Neural cell (in vitro differentiated cells): ENCODE results near the gene RPS19BP1. TPM values are rescaled to one million over a fixed set of nuclear protein-coding genes. Genes with fewer than 3 reads are reported as not detected.

Source experiments
- H2AFZ ChIP-seq: fragments of 200-600, 300-800 bp; sonication (generic), shearing (Covaris generic); 2 replicates; pipeline ENCODE4 v1.6.0; 2014; ENCODE audit warnings: low read depth, mild to moderate bottlenecking, antibody characterized with exemption, low read length, moderate library complexity
- H3F3A ChIP-seq: fragments of 200-600 bp; shearing (Covaris generic); 2 replicates; pipeline ENCODE4 v1.6.1; 2016; ENCODE audit warnings: mild to moderate bottlenecking, moderate library complexity, mixed read lengths, antibody characterized with exemption, low read length; ENCODE audit not compliant: insufficient read depth, poor library complexity, severe bottlenecking
- H3K27ac ChIP-seq: fragments of 200-600, 300-800 bp; sonication (generic), shearing (Covaris generic); 2 replicates; pipeline ENCODE4 v1.5.1; 2014; ENCODE audit warnings: mild to moderate bottlenecking, low read length, moderate library complexity
- H3K27me3 ChIP-seq: fragments of 300-800, 200-600 bp; sonication (generic), shearing (Covaris generic); 2 replicates; pipeline ENCODE4 v1.6.0; 2014; ENCODE audit warnings: mild to moderate bottlenecking, low read depth, low read length, moderate library complexity; ENCODE audit not compliant: insufficient read depth
- H3K36me3 ChIP-seq: fragments of 300-800, 200-600 bp; sonication (generic), shearing (Covaris generic); 2 replicates; pipeline ENCODE4 v1.5.1; 2014; ENCODE audit warnings: mild to moderate bottlenecking, antibody characterized with exemption, low read length, moderate library complexity; ENCODE audit not compliant: insufficient read depth
- H3K4me2 ChIP-seq: fragments of 300-800, 200-600 bp; sonication (generic), shearing (Covaris generic); 2 replicates; pipeline ENCODE4 v1.6.0; 2014; ENCODE audit warnings: mild to moderate bottlenecking, low read length
- H3K4me3 ChIP-seq: fragments of 300-800, 200-600 bp; sonication (generic), shearing (Covaris generic); 2 replicates; pipeline ENCODE4 v1.5.1; 2014; ENCODE audit warnings: mild to moderate bottlenecking, low read length, moderate library complexity
- H3K79me2 ChIP-seq: fragments of 200-600 bp; shearing (Covaris generic); replicated peaks from 2 replicates; pipeline ENCODE4 v1.6.0; 2014; ENCODE audit warnings: mild to moderate bottlenecking, low read length, moderate library complexity; ENCODE audit not compliant: insufficient read depth
- H3K9ac ChIP-seq: fragments of 300-800, 200-600 bp; sonication (generic), shearing (Covaris generic); 2 replicates; pipeline ENCODE4 v1.6.1; 2016; ENCODE audit warnings: mild to moderate bottlenecking, low read length, mixed read lengths
- H3K9me2 ChIP-seq: fragments of 200-600 bp; shearing (Covaris generic); 2 replicates; pipeline ENCODE4 v1.6.1; 2016; ENCODE audit warnings: mild to moderate bottlenecking, low read length, mixed read lengths; ENCODE audit not compliant: insufficient read depth
- H3K9me3 ChIP-seq: fragments of 200-600, 300-800 bp; sonication (generic), shearing (Covaris generic); 2 replicates; pipeline ENCODE4 v1.6.1; 2016; ENCODE audit warnings: mild to moderate bottlenecking, mixed run types, low read length, moderate library complexity, mixed read lengths
- H4K20me1 ChIP-seq: fragments of 200-600 bp; shearing (Covaris generic); 2 replicates; pipeline ENCODE4 v1.6.1; 2016; ENCODE audit warnings: mild to moderate bottlenecking, mixed run types; ENCODE audit not compliant: insufficient read depth
- CTCF ChIP-seq: fragments of 450-650 bp; IDR thresholded peaks from 2 replicates; pipeline ENCODE4 v1.5.1; 2014; ENCODE audit warnings: antibody characterized with exemption, mild to moderate bottlenecking, moderate library complexity; ENCODE audit not compliant: poor library complexity, severe bottlenecking
- EP300 ChIP-seq: fragments of 450-650 bp; conservative IDR thresholded peaks from 2 replicates; pipeline ENCODE4 v1.6.1; 2014; ENCODE audit warnings: antibody characterized with exemption, mild to moderate bottlenecking, moderate library complexity; ENCODE audit not compliant: poor library complexity, severe bottlenecking
- EZH2 ChIP-seq: fragments of 200-600, 300-800 bp; shearing (Covaris generic), sonication (generic); IDR thresholded peaks from 2 replicates; pipeline ENCODE4 v1.6.1; 2014; ENCODE audit warnings: antibody characterized with exemption, low read length, borderline replicate concordance, mild to moderate bottlenecking; ENCODE audit not compliant: insufficient read depth, poor library complexity, severe bottlenecking
- MXI1 ChIP-seq: fragments of 450-650 bp; conservative IDR thresholded peaks from 2 replicates; pipeline ENCODE4 v1.6.1; 2014; ENCODE audit warnings: antibody characterized with exemption, mild to moderate bottlenecking; ENCODE audit not compliant: poor library complexity, severe bottlenecking
- POLR2AphosphoS5 ChIP-seq: IDR thresholded peaks from 2 replicates; pipeline ENCODE4 v1.6.1; 2012
- RAD21 ChIP-seq: fragments of 450-650 bp; conservative IDR thresholded peaks from 2 replicates; pipeline ENCODE4 v1.6.1; 2014; ENCODE audit warnings: antibody characterized with exemption, mild to moderate bottlenecking, moderate library complexity
- REST ChIP-seq: IDR thresholded peaks from 2 replicates; pipeline ENCODE4 v1.6.1; 2012; ENCODE audit warnings: borderline replicate concordance
- SMC3 ChIP-seq: fragments of 450-650 bp; conservative IDR thresholded peaks from 2 replicates; pipeline ENCODE4 v1.6.1; 2014; ENCODE audit warnings: antibody characterized with exemption, mild to moderate bottlenecking, moderate library complexity; ENCODE audit not compliant: poor library complexity
- TAF1 ChIP-seq: IDR thresholded peaks from 2 replicates; pipeline ENCODE4 v1.6.1; 2012; ENCODE audit warnings: low read depth
- polyA plus RNA-seq: library from polyadenylated mRNA; depleted of rRNA; stranded (reverse); fragments of >200 nt; gene quantifications from 2 replicates; pipeline ENCODE4 v1.2.3, GENCODE V29; 2014

RPS19BP1 gene
- polyA plus RNA-seq, 1 donor from 2014 or later: 164 TPM

GRCh38 chr22:39489094-39490068 is 43.2 kb downstream of the RPS19BP1 start:
- H4K20me1 ChIP-seq: no peaks in the 10 kb centered on the region
- TF ChIP-seq REST (no peak), EZH2 (no peak), SMC3 (no peak), CTCF (no peak), POLR2AphosphoS5 (no peak), RAD21 (no peak)
- H3K27me3 ChIP-seq: no peaks in the 10 kb centered on the region
- H3K9ac ChIP-seq: no peak overlapping the region
- no peak overlapping the region for H2AFZ ChIP-seq
- H3K4me3 ChIP-seq: no peak overlapping the region
- H3K27ac ChIP-seq: no peak overlapping the region
- no peaks in the 10 kb centered on the region for H3K9me3 ChIP-seq
- no peaks in the 10 kb centered on the region for H3K9me2 ChIP-seq
- no peaks in the 10 kb centered on the region for H3F3A ChIP-seq
- no peak overlapping the region for H3K4me2 ChIP-seq
- no peaks in the 10 kb centered on the region for H3K79me2 ChIP-seq
- no peaks in the 10 kb centered on the region for H3K36me3 ChIP-seq

- Histone ChIP-seq H3K79me2 (no peaks in the 10 kb centered on the region), H3K4me3 (no peak overlapping the region), H3F3A (no peaks in the 10 kb centered on the region), H3K36me3 (no peaks in the 10 kb centered on the region), H3K9me3 (no peaks in the 10 kb centered on the region), H3K27ac (no peak overlapping the region), H4K20me1 (no peaks in the 10 kb centered on the region), H3K9me2 (no peaks in the 10 kb centered on the region), H3K4me2 (no peak overlapping the region), H3K27me3 (no peaks in the 10 kb centered on the region), H2AFZ (no peak overlapping the region), H3K9ac (no peak overlapping the region)
- TF ChIP-seq CTCF (no peak), TAF1 (no peak), EP300 (no peak), MXI1 (no peak), SMC3 (no peak), RAD21 (no peak), POLR2AphosphoS5 (no peak), REST (no peak)
Measured at GRCh38 chr22:39488563-39489083, 43.9 kb downstream of the RPS19BP1 start.
